Right forelimb (tissue), 1 donor: ENCODE data around the gene SARNP.

Source experiments
- DNase-seq: peaks from one replicate; pipeline ENCODE4 v3.0.0-alpha.2; 2018

Gene SARNP

DNA sequence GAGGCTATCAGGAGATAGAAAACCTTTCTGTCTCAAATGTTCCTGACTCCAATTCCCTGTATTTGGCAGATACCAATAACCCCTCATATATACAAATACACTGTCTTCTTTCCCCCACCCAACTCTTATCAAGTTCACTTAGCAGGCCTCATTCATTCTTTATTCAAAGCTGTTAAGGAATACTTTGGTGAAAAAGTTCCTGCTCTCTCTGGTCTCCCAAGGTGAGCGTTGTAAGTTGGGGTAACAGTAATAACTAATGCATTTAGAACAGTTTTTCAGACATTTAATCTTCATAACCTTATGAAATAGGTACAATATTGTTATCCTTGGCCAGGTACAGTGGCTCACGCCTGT lies 78.5 kb downstream of the SARNP start:
- DNase-seq, result no peak

GRCh38 chr12:55738123-55739024 lies 79.2 kb downstream of the SARNP start:
- peak; percentile 91 for DNase-seq

DNA sequence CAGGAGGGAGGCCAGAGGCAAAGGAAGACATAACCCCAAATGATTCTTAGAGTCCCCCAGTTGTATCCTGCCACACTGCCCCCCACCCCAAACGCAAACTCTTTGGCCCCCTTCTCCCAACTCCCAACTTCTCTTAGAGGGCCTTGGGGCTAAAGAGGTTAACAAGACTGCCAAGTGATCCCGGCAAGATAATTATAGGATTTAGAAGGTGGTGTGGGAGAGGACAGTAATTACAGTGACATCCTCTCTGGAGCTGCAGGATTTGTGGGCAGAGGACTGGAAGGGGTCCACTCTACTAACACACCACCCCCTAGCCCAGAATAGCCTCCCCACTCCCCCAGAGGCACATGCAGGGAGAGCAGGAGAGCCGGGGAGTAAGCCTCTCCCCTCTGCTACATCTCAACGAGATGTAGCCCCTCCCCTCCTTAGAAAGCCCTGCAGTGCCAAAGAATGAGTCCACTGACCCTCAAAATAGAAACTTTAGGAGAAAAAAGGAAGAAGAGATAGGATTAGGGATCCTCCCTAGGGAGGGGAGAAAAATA lies 79.9 kb downstream of the SARNP start:
- peak; percentile 62 for DNase-seq

GRCh38 chr12:55736780-55737580 lies 80.5 kb downstream of the SARNP start:
- DNase-seq, result peak; percentile 70

- no peak for DNase-seq
Observed at GRCh38 chr12:55736076-55736475, 81.4 kb downstream of the SARNP start.

- no peak for DNase-seq
Observed at GRCh38 chr12:55734595-55734994, 82.9 kb downstream of the SARNP start.

DNA sequence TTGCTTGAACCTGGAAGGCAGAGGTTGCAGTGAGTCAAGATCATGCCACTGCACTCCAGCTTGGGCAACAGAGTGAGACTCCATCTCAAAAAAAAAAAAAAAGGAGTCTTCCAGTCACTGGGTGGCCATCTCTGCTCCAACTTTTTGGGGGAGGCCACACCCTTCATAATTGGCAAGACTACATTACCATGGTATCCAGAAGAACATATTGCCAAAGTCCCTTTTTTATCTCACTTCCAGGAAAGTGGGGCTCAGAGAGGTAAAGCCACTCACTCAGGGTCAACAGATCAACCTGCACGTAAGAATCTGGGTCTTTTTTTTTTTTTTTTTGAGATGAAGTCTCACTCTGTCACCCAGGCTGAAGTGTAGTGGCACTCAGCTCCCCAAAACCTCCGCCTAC lies 83.7 kb downstream of the SARNP start:
- DNase-seq, result no peak

GRCh38 chr12:55733021-55733555 lies 84.4 kb downstream of the SARNP start:
- no peak for DNase-seq

GRCh38 chr12:55732288-55732687 lies 85.2 kb downstream of the SARNP start:
- no peak for DNase-seq

DNA sequence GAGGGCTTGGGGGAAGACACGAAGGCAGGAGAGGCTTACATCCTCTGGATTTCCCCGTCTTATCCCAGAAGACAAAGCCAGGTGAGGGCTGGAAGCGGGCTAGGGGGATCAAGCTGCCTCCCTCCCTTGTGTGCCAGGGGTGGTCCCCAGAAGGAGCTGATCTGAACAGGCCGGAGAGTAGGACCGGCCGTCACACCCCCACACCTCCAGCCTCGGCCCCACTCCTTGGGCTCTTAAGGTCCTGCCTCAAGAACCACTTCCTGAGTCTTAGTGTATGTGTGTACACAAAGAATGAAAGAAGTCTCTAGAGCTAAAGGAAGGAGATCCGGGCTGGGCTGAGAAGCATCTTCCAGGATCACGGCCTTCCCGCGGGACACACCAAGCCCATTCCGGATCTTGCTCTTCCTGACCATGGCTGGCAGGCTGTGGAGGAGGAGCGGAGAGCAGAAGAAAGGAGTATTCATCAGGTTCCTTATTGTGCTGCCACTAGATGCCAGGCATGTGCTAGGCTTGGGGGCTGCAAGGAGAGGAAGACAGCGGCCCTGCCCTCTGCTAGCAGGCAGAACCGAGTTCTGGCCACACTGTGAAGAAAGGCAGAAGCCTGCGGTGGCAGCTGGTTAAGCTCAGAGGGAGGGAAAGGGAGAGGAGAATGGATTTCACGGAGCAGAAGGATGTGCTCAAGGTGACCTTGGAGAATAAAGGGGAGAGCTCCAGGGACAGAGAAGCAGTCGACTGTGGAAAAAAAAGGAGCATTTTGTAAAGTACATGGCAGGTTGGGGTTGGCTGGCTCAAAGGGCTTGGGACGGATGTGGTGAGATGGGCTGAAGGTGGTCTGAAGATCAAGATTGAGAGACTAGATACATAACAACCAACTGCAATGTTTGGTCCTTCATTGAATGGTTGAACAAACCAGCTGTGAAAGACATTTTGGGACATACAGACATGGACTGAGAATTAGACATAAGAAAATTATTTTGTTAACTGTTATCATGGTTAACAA lies 87.4 kb downstream of the SARNP start:
- DNase-seq, result peak; percentile 81

DNA sequence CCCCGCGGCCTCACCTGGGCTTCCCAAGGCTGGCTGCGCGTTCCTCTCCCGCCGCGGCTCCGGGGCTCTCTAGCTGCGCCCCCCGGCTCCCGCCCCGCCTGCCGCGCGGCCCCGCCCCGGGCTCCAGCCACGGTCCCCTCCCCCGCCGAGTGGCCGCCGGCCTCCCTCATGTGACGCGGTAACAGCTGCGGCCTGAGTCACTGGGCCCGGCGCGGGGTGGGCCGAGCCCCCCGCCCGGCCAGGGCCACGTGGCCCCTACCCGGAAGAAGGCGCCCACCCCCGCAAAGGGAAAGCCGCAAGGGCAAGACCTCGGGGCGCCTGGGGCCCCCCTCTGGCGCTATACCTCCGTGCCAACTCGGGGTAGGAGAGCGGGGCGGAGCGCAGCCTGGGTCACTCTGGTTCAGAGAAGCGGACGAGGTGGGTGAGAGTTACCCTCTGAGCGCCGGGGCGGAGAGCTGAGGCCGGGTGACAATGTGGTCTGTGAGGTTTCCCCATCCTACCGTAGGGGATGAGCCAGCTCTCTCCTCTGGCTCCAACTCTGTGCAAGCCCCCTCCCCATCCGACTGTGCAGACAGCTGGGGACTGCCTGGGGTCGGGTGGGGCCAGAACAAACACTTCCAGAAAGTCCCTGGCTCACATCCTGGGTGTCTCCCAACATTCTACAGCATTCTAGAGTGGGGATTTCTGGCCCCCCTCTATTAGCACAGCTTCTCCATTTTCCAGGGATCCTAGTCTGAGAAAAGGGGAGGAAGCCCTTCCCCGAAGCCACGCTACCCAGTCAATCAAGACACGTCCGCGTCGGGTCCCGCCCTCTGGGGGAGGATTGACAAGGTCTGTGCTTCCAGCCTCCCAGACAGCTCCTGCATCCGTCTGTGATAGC lies 88.3 kb downstream of the SARNP start, which contains the start of gene CD63:
CD63 (minus strand) TSS at position 71 of the 880 bp plus-strand sequence. CDS start 668 bp downstream, outside the sequence.
- DNase-seq, result peak; percentile 94

DNA sequence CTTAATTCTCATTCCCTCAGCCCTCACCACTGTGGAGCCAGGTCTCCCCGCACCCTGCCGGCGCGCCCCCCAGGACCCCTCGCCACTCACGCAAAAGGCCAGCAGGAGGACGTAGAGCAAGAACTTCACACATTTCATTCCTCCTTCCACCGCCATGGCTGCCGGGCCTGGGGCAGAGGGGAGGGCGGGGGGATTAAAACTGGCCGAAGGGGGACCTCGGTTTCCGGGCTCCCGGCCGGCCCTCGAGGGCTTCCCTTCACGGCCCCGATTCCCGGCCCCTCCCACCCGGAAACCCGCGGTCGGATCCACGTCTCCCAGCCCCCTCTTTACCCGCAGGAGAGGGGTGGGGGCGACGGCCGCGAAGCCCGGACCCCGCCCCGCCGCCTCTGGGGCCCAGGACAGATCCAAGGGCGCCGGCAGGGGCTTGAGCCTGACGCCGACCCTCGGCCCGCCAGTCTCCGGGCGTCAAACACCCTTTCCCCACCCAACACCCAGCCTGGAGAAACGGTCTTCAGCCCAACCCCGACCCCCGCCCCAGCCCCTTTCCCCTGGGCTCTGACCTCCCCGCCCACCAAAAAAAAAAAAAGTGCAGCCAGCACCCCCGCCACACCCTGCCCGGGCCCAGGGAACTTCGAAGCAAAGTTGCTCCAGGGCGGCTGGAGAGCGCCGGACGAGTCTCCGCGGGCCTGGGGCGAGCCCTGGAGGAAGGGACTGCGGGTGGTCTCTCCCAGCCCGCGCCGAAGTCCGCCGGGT lies 89.2 kb downstream of the SARNP start:
- DNase-seq, result peak; percentile 89

- no peak for DNase-seq
Observed at GRCh38 chr12:55727643-55728185, 89.8 kb downstream of the SARNP start.

GRCh38 chr12:55726971-55727370 lies 90.6 kb downstream of the SARNP start:
- no peak for DNase-seq

GRCh38 chr12:55725556-55725955 lies 92.0 kb downstream of the SARNP start:
- no peak for DNase-seq

DNA sequence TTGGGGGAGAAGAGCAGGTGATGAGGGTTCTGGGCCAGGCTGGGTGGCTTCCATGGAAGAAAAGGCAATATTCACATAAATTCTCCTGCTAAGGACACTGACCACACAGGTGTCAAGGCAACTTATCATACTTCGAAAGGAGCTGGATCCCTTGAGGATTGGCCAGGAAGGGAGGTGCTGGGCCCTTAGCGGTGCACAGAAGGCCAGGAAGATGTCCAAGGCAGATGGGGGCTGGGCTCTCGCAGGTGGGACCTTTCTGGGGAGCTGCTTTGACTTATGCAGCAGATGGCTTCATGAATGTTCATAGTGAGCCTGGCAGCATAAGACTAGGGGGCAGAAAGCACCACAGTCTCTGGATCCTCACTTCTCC lies 92.6 kb downstream of the SARNP start:
- DNase-seq, result no peak

- peak; percentile 64 for DNase-seq
Observed at GRCh38 chr12:55724226-55724939, 93.1 kb downstream of the SARNP start.

GRCh38 chr12:55723516-55724225 lies 93.9 kb downstream of the SARNP start:
- no peak for DNase-seq

DNA sequence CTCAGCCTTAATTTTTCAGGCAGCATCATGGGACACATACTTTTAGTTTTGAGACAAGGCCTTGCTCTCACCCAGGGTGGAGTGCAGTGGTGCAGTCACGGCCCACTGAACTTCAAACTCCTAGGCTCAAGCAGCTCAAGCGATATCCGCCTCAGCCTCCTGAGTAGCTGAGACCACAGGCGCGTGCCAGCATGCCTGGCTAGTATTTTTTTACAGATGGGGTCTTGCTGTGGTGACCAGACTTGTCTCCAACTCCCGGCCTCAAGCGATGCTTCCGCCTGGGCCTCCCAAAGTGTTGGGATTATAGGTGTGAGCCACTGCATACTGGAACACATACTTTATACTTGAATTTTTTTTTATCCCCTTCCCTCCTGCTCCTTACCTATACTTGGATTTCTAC lies 94.6 kb downstream of the SARNP start:
- DNase-seq, result no peak
